HEK293 (cell line): ENCODE data around the gene ANGEL1.

Source experiments
- CTCF ChIA-PET: fragments of 350-600 bp; formaldehyde crosslinking; extraction: SDS; loops from one replicate; lab custom pipeline; 2021; ENCODE audit warnings: antibody characterized with exemption; lab: Yijun Ruan, JAX
- POLR2A ChIA-PET: fragments of 300-600 bp; formaldehyde crosslinking; extraction: SDS; loops from one replicate; lab custom pipeline; 2020; ENCODE audit warnings: antibody characterized with exemption, inconsistent platforms; lab: Yijun Ruan, JAX
- H3K27ac ChIP-seq: fragments of 200-500 bp; sonication (Bioruptor generic); 2 replicates; pipeline ENCODE4 v1.5.1; 2014; ENCODE audit warnings: low read depth, low read length, control low read depth, inconsistent platforms; ENCODE audit errors: extremely low read depth
- H3K36me3 ChIP-seq, 2 experiments: fragments of 200-500 bp in 1 of 2; sonication (Bioruptor generic) in 1 of 2; 1 replicate in 1 of 2; 2 replicates in 1 of 2; pipeline ENCODE4 v1.5.1; 2014 to 2017; ENCODE audit warnings: inconsistent platforms in 2 of 2, low read length in 2 of 2; ENCODE audit not compliant: control insufficient read depth in 2 of 2, insufficient read depth in 1 of 2
- H3K4me1 ChIP-seq: fragments of 200-500 bp; sonication (Bioruptor generic); 2 replicates; pipeline ENCODE4 v1.5.1; 2014; ENCODE audit warnings: mild to moderate bottlenecking, low read length, inconsistent platforms; ENCODE audit not compliant: control insufficient read depth, insufficient read depth
- H3K4me3 ChIP-seq: 2 replicates; pipeline ENCODE4 v1.5.1; 2011; ENCODE audit warnings: low read depth, mild to moderate bottlenecking, control low read depth, low read length, moderate library complexity
- H3K9me3 ChIP-seq: fragments of 200-500 bp; sonication (Bioruptor generic); 2 replicates; pipeline ENCODE4 v1.5.1; 2014; ENCODE audit warnings: low read depth, low read length, inconsistent platforms; ENCODE audit not compliant: control insufficient read depth, insufficient read depth
- HOXD13 ChIP-seq: sonication (generic); formaldehyde crosslinking; IDR thresholded peaks from 2 replicates; pipeline ENCODE4 v1.8.0; 2022; ENCODE audit warnings: missing genetic modification reagents, borderline replicate concordance
- PBX3 ChIP-seq: sonication (generic); formaldehyde crosslinking; IDR thresholded peaks from 2 replicates; pipeline ENCODE4 v1.8.1; 2022; ENCODE audit warnings: mild to moderate bottlenecking, moderate library complexity, missing genetic modification reagents
- PRDM1 ChIP-seq: fragments of 450-650 bp; formaldehyde crosslinking; IDR thresholded peaks from 2 replicates; pipeline ENCODE4; 2016; ENCODE audit warnings: missing biosample characterization, missing genetic modification characterization
- SETDB1 ChIP-seq: IDR thresholded peaks from one replicate; pipeline ENCODE4 v1.6.1; 2017; ENCODE audit warnings: mild to moderate bottlenecking, low read length, moderate library complexity, mixed read lengths; ENCODE audit not compliant: insufficient read length
- ZBTB17 ChIP-seq: fragments of 450-650 bp; formaldehyde crosslinking; IDR thresholded peaks from 2 replicates; pipeline ENCODE4 v1.5.1; 2016; ENCODE audit warnings: missing biosample characterization, missing genetic modification characterization
- ZBTB49 ChIP-seq: fragments of 450-650 bp; formaldehyde crosslinking; IDR thresholded peaks from 2 replicates; pipeline ENCODE4 v1.5.1; 2016; ENCODE audit warnings: missing biosample characterization, missing genetic modification characterization, low read depth
- ZNF292 ChIP-seq: fragments of 450-650 bp; formaldehyde crosslinking; IDR thresholded peaks from 2 replicates; pipeline ENCODE4 v1.5.1; 2016; ENCODE audit warnings: low read depth, missing biosample characterization, missing genetic modification characterization, borderline replicate concordance
- ZNF335 ChIP-seq: fragments of 450-650 bp; formaldehyde crosslinking; conservative IDR thresholded peaks from 2 replicates; pipeline ENCODE4 v1.5.1; 2016; ENCODE audit warnings: missing biosample characterization, missing genetic modification characterization
- ZNF350 ChIP-seq: fragments of 450-650 bp; formaldehyde crosslinking; IDR thresholded peaks from 2 replicates; pipeline ENCODE4 v1.5.0; 2017; ENCODE audit warnings: missing biosample characterization, mild to moderate bottlenecking, missing genetic modification characterization
- ZNF366 ChIP-seq: fragments of 450-650 bp; formaldehyde crosslinking; conservative IDR thresholded peaks from 2 replicates; pipeline ENCODE4 v1.5.1; 2016; ENCODE audit warnings: missing biosample characterization, missing genetic modification characterization
- ZNF416 ChIP-seq: fragments of 450-650 bp; formaldehyde crosslinking; IDR thresholded peaks from 2 replicates; pipeline ENCODE4 v1.5.1; 2016; ENCODE audit warnings: missing biosample characterization, missing genetic modification characterization
- ZNF48 ChIP-seq: fragments of 450-650 bp; formaldehyde crosslinking; IDR thresholded peaks from 2 replicates; pipeline ENCODE4 v1.5.1; 2016; ENCODE audit warnings: missing biosample characterization, missing genetic modification characterization
- ZNF510 ChIP-seq: fragments of 450-650 bp; formaldehyde crosslinking; IDR thresholded peaks from 2 replicates; pipeline ENCODE4 v1.5.1; 2018; ENCODE audit warnings: mild to moderate bottlenecking, missing genetic modification characterization, missing biosample characterization; ENCODE audit not compliant: insufficient replicate concordance
- ZNF621 ChIP-seq: fragments of 450-650 bp; formaldehyde crosslinking; IDR thresholded peaks from 2 replicates; pipeline ENCODE4 v1.5.1; 2017; ENCODE audit warnings: missing biosample characterization, missing genetic modification characterization

ANGEL1 gene

GRCh38 chr14:76752744-76753143 lies 59.9 kb downstream of the ANGEL1 start:
- H3K9me3 ChIP-seq, result no peaks in the 10 kb centered on the region
- H3K36me3 ChIP-seq, result no peaks in the 10 kb centered on the region
- TF ChIP-seq ZNF416 (tag by site-specific recombination) (no peak), ZNF292 (tag by site-specific recombination) (no peak), ZNF48 (tag by site-specific recombination) (no peak), ZNF335 (tag by site-specific recombination) (no peak), ZNF621 (tag by site-specific recombination) (no peak), PBX3 (CRISPR knock-in tag) (no peak), ZBTB17 (tag by site-specific recombination) (no peak)
- TF ChIP-seq, all 188 proteins: peak for 0
- ChIA-PET POLR2A (no interaction called here), CTCF (interaction anchor here (0.6 kb wide), 1 partner anchor 1087 kb away, joined by 3 read pairs; no protein-coding TSS in a partner anchor)
- Histone ChIP-seq H3K27ac (no peak overlapping the region), H3K4me1 (no peaks in the 10 kb centered on the region), H3K4me3 (no peak overlapping the region)

- CTCF ChIA-PET, result no interaction called here
- Histone ChIP-seq H3K36me3 (no peaks in the 10 kb centered on the region), H3K4me1 (no peaks in the 10 kb centered on the region), H3K27ac (no peak overlapping the region), H3K4me3 (no peak overlapping the region), H3K9me3 (no peaks in the 10 kb centered on the region)
- POLR2A ChIA-PET, result no interaction called here
- TF ChIP-seq ZNF366 (no peak), ZNF350 (tag by site-specific recombination) (no peak), ZNF510 (no peak), PRDM1 (tag by site-specific recombination) (0 out of 2 replicates have a peak, but pooled peaks have one; percentile 22)
Measured at GRCh38 chr14:76742966-76743365, 69.7 kb downstream of the ANGEL1 start.

GRCh38 chr14:76742185-76742584 lies 70.5 kb downstream of the ANGEL1 start:
- ChIA-PET CTCF (no interaction called here), POLR2A (no interaction called here)
- TF ChIP-seq ZBTB49 (tag by site-specific recombination), result no peak
- Histone ChIP-seq H3K4me1 (no peaks in the 10 kb centered on the region), H3K4me3 (no peak overlapping the region), H3K27ac (no peak overlapping the region), H3K36me3 (no peaks in the 10 kb centered on the region), H3K9me3 (no peaks in the 10 kb centered on the region)

GRCh38 chr14:76741074-76741473 lies 71.6 kb downstream of the ANGEL1 start:
- ChIA-PET POLR2A (no interaction called here), CTCF (no interaction called here)
- TF ChIP-seq SETDB1, result peak; percentile 22
- no peak for TF ChIP-seq HOXD13 (CRISPR knock-in tag)
- H3K9me3 ChIP-seq, result no peaks in the 10 kb centered on the region
- H3K4me3 ChIP-seq, result no peak overlapping the region
- no peaks in the 10 kb centered on the region for H3K36me3 ChIP-seq
- no peaks in the 10 kb centered on the region for H3K4me1 ChIP-seq
- no peak overlapping the region for H3K27ac ChIP-seq
